RWPE1 (cell line): Measurements from ENCODE around the gene AKAP12.

Experiments
- CTCF ChIA-PET: fragments of 350-600 bp; sonication (Branson Sonifier 250); formaldehyde crosslinking; extraction: SDS; loops from one replicate; lab custom pipeline; 2021; lab: Yijun Ruan, JAX
- POLR2A ChIA-PET: fragments of 400-600 bp; formaldehyde crosslinking; extraction: SDS; loops from one replicate; lab custom pipeline; 2020; ENCODE audit warnings: antibody characterized with exemption; ENCODE audit not compliant: low non-redundant PET; lab: Yijun Ruan, JAX
- DNase-seq: peaks from one replicate; pipeline ENCODE4 v3.0.0; 2012; ENCODE audit warnings: low spot score
- H3K27ac ChIP-seq: fragments of 450-650 bp; 2 replicates; pipeline ENCODE4 v1.5.1; 2017
- TF ChIP-seq, protein P1 (sequence below): fragments of 450-650 bp; conservative IDR thresholded peaks from 2 replicates; pipeline ENCODE4 v1.5.1; 2017; ENCODE audit warnings: low read depth, mild to moderate bottlenecking

AKAP12 gene

DNA sequence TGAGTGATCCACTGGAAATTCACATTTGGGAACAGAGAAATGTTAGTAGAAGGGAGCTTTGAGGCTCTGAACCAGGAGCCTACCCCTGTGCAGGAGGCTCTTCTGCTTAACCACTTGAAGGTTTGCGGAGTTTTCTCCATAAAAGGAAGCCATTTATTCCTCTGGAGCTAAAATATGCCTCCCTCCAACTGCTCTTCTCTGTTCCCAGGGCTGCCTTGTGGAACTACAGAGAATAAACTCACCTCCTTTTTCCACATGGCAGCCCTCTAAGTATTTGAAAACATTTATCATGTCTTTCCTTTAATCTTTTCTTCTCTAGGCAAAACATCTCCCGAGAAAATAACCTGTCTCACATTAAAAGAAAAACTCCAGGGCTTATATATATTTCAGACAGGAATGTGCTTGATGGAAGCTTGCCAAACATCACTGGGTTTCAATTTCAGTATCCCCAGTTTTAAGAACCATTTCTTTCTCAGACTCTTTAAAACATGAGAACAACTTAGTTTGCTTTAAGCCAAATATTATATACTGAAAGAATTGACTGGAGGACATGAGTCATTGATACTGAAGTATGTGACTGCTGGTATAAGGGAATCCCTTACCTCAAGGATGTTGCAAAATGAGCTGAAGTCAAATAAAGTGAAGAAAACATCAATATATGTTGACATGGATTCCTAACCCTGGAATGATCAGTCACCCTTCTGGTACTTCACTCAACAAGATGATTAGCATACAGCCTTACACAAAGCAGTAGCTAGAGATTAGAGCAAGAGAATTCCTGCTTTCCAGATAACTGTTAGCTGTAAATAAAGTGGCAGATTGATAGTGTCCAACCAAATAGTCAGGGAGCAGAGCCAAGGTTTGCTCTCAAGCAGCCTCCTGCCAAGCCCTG lies 77.6 kb downstream of the AKAP12 start:
- ChIA-PET POLR2A (no interaction called here), CTCF (interaction anchor here (0.5 to 0.6 kb wide), 2 partner anchors 15 to 520 kb away, joined by 3 to 4 read pairs; no protein-coding TSS in a partner anchor)
- TF ChIP-seq, protein P1, sequence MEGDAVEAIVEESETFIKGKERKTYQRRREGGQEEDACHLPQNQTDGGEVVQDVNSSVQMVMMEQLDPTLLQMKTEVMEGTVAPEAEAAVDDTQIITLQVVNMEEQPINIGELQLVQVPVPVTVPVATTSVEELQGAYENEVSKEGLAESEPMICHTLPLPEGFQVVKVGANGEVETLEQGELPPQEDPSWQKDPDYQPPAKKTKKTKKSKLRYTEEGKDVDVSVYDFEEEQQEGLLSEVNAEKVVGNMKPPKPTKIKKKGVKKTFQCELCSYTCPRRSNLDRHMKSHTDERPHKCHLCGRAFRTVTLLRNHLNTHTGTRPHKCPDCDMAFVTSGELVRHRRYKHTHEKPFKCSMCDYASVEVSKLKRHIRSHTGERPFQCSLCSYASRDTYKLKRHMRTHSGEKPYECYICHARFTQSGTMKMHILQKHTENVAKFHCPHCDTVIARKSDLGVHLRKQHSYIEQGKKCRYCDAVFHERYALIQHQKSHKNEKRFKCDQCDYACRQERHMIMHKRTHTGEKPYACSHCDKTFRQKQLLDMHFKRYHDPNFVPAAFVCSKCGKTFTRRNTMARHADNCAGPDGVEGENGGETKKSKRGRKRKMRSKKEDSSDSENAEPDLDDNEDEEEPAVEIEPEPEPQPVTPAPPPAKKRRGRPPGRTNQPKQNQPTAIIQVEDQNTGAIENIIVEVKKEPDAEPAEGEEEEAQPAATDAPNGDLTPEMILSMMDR = no peak
- H3K27ac ChIP-seq = no peak overlapping the region
- DNase-seq = peak; percentile 49

DNA sequence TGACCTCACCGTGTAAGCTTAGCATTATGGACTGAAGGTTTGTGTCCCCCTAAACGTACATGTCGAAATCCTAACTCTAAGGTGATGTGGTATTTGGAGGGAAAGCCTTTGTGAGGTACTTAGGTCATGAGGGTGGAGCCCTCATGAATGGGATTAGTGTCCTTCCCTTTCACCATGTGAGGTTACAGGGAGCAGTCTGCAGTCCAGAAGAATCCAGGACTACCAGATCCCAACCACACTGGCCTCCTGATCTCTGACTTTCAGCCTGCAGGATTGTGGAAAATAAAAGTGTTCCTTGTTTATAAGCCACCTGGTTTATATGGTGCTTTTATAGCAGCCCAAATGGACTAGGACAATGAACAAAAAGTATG lies 78.2 kb downstream of the AKAP12 start:
- POLR2A ChIA-PET = no interaction called here
- no peak overlapping the region for H3K27ac ChIP-seq
- TF ChIP-seq, protein P1 = no peak
- CTCF ChIA-PET = interaction anchor here (0.5 to 0.6 kb wide), 2 partner anchors 14 to 520 kb away, joined by 3 to 4 read pairs; no protein-coding TSS in a partner anchor
- DNase-seq = no peak

DNA sequence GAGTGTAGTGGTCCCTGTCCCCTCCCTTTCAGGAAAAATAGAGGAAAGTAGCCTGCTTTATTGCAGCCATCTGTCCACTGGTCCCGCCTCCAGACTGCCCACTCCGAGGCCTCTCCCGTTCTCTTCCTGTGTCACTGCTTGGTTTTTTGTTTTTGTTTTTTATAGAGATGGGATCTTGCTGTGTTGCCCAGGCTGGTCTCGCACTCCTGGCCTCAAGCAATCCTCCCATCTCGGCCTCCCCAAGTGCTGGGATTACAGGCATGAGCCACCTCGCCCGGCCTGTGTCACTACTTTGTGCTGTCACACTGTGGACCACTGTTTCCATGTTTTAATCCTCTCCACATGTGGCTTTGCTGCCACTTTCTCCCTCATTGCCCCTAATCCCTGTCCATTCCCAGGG lies 80.4 kb downstream of the AKAP12 start:
- POLR2A ChIA-PET = no interaction called here
- DNase-seq = no peak
- no peak overlapping the region for H3K27ac ChIP-seq
- TF ChIP-seq, protein P1 = no peak
- CTCF ChIA-PET = no interaction called here

DNA sequence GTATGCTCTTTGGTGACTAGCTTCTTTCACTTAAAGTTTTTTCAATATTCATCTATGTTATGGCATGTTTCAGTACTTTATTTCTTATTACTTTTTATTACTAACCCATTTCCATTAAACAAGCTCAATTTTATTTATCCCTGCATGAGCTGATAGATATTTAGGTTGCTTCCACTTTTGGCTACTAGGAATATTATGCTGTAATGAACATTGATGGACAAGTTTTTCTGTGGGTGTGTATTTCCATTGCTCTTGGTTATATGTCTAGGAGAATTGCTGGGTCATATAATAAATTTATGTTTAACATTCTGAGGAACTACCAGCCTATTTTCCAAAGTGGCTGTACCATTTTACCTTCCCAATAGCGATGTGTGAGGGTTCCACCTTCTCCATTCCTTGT lies 81.7 kb downstream of the AKAP12 start:
- POLR2A ChIA-PET = no interaction called here
- no peak for DNase-seq
- CTCF ChIA-PET = interaction anchor here (0.7 to 1.2 kb wide), 2 partner anchors 307 to 430 kb away, joined by 3 to 6 read pairs; no protein-coding TSS in a partner anchor

DNA sequence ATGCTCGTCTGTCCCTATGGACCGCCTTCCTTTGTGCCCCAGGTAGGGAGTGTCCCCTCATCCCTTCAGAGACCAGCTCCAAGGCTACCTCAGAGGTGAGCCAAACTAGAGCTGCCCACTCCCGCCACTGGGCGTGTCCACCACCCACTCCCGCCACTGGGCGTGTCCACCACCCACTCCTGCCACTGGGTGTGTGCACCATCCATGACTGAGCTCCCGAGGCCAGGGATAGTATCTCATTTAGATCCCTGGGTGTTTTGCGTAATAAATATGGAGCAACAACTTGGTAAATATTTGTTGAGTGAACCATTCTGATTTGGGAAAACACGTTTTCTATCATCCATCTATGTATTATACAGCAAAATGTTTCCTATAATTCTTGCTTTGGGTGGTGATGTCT lies 82.8 kb downstream of the AKAP12 start:
- no peak for DNase-seq
- H3K27ac ChIP-seq = no peak overlapping the region
- CTCF ChIA-PET = interaction anchor here (3.4 kb wide), 1 partner anchor 308 kb away, joined by 79 read pairs; no protein-coding TSS in a partner anchor
- POLR2A ChIA-PET = no interaction called here
- TF ChIP-seq, protein P1 = no peak

More for the DNA sequence above, 81.7 kb downstream of the AKAP12 start:
- H3K27ac ChIP-seq = no peak overlapping the region
- TF ChIP-seq, protein P1 = no peak

DNA sequence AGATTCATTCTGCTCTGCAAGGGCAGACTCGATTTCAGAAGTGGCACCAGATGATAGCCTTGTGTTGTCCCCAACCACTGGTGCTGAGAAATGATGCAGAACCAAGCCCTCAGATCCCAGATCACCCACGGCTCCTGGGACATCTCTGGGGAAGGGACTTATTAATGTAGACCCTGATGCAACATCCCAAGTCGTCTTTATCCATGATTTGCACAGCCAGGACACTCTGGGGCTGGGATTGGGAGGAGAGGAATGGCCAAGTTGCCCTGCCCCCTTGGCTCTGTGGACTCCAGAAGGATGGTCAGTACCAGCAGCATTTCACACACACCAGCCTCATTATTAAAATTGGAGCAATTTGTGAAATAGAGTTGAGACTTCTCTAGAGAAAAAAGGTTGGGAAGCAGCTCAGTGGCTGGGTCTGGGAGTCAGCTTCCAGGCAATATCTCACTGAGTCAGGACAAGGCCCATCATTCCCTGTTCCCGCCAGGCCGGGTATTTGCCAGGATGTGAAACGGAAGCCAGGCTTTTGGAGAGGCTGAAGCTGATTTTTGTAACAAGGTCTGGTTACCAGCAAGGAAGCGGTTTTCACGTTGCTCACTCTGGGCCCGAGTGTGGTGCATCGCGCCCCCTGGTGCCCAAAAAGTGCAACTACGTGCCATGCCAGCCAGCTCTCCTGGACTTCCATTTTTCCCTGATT lies 84.2 kb downstream of the AKAP12 start:
- DNase-seq = peak; percentile 60
- no peak overlapping the region for H3K27ac ChIP-seq
- POLR2A ChIA-PET = interaction anchor here (0.5 kb wide), 1 partner anchor 51 kb away, joined by 3 read pairs; no protein-coding TSS in a partner anchor
- CTCF ChIA-PET = interaction anchor here (0.6 to 3.4 kb wide), 46 partner anchors 9 to 1232 kb away, joined by 3 to 79 read pairs (median 4); partner anchors contain the start of gene AKAP12
- TF ChIP-seq, protein P1 = peak; percentile 95
